K562 (cell line): Measurements from ENCODE around the gene MGST2. TPM values are rescaled to one million over a fixed set of nuclear protein-coding genes. Genes with fewer than 3 reads are reported as not detected.

Source experiments
- ATF3 ChIP-seq, 2 experiments: fragments of 450-650 bp in 1 of 2; sonication (generic) in 1 of 2; formaldehyde crosslinking in 1 of 2; IDR thresholded peaks in 1 of 2; conservative IDR thresholded peaks in 1 of 2; 2 replicates each; pipeline versions ENCODE4 v1.6.1 to v1.8.1; 2016 to 2023; ENCODE audit warnings: mild to moderate bottlenecking in 2 of 2, moderate library complexity in 2 of 2, inconsistent platforms in 1 of 2, missing genetic modification reagents in 1 of 2
- BHLHE40 ChIP-seq: IDR thresholded peaks from 2 replicates; pipeline ENCODE4 v1.6.1; 2011; ENCODE audit warnings: low read length, improper control_type of control experiment
- CHCHD3 ChIP-seq: fragments of 250-450 bp; sonication (Bioruptor Pico); IDR thresholded peaks from 2 replicates; pipeline ENCODE4 v2.1.2; 2022; ENCODE audit warnings: mild to moderate bottlenecking
- CREB3L1 ChIP-seq: fragments of 450-650 bp; IDR thresholded peaks from 2 replicates; pipeline ENCODE4 v1.6.1; 2014; ENCODE audit warnings: low read depth, mild to moderate bottlenecking, moderate library complexity, borderline replicate concordance
- NEUROD1 ChIP-seq: fragments of 150-350 bp; IDR thresholded peaks from 2 replicates; pipeline ENCODE4 v1.6.1; 2014; ENCODE audit warnings: borderline replicate concordance, low read length, low read depth; ENCODE audit not compliant: partially characterized antibody
- PHF20 ChIP-seq: fragments of 450-650 bp; IDR thresholded peaks from 2 replicates; pipeline ENCODE4 v1.6.1; 2018; ENCODE audit not compliant: partially characterized antibody
- SP2 ChIP-seq: IDR thresholded peaks from 2 replicates; pipeline ENCODE4 v1.6.1; 2011; ENCODE audit warnings: mild to moderate bottlenecking, low read depth, low read length, moderate library complexity; ENCODE audit not compliant: poor library complexity, severe bottlenecking; ENCODE audit errors: extremely low read depth
- STAT5B ChIP-seq: fragments of 250-450 bp; sonication (Bioruptor Pico); IDR thresholded peaks from 2 replicates; pipeline ENCODE4 v1.8.0; 2021; ENCODE audit warnings: mild to moderate bottlenecking, inconsistent platforms
- SUPT5H ChIP-seq: fragments of 450-650 bp; IDR thresholded peaks from 2 replicates; pipeline ENCODE4 v1.6.1; 2016
- TBL1XR1 ChIP-seq, 2 experiments: IDR thresholded peaks; 2 replicates each; pipeline ENCODE4 v1.6.1; 2012; ENCODE audit warnings: improper control_type of control experiment in 2 of 2, low read length in 2 of 2, mild to moderate bottlenecking in 1 of 2
- ZNF609 ChIP-seq: sonication (generic); formaldehyde crosslinking; IDR thresholded peaks from 2 replicates; pipeline ENCODE4 v1.8.1; 2023; ENCODE audit warnings: missing genetic modification reagents, mild to moderate bottlenecking, borderline replicate concordance
- ZNF668 ChIP-seq: fragments of 250-450 bp; sonication (Bioruptor Pico); IDR thresholded peaks from 2 replicates; pipeline ENCODE4 v1.8.0; 2022; ENCODE audit warnings: mild to moderate bottlenecking, inconsistent platforms
- polyA plus RNA-seq, 8 experiments: library from polyadenylated mRNA; depleted of rRNA in 4 of 8; stranded (reverse) in 5 of 8; unstranded in 3 of 8; fragments of >200 nt; fragmentation: Nextera tagmentation in 2 of 8; fragmentation: Illumina TruSeq in 1 of 8; extraction: Ambion mirVana in 2 of 8; extraction: Trizol in 1 of 8; gene quantifications; 2 replicates each; pipeline versions ENCODE4 v1.2.1 to v1.2.3, GENCODE V29; 2011 to 2014; ENCODE audit warnings: inconsistent platforms in 1 of 8, missing spikeins in 1 of 8
- total RNA-seq, 7 experiments: library from RNA; depleted of rRNA in 6 of 7; stranded (reverse); fragments of >200 nt in 6 of 7; fragmentation: Illumina TruSeq in 2 of 7; extraction: Trizol in 2 of 7; gene quantifications; 2 replicates each; pipeline versions ENCODE4 v1.2.1 to v1.2.3, GENCODE V29; 2011 to 2021; ENCODE audit warnings: low replicate concordance in 1 of 7
- TF ChIP-seq, protein P1 (sequence below): fragments of 200-800 bp; sonication (Bioruptor generic); IDR thresholded peaks from 2 replicates; pipeline ENCODE4 v1.6.1; 2016; ENCODE audit warnings: missing genetic modification characterization, missing compliant biosample characterization

The MGST2 gene
- total and polyA plus RNA-seq, 9 of the 15 experiments (the other 6 are each of a cell fraction or from before 2014, with no cell fraction given): 38.7 to 115 (median 84.6) TPM

- TF ChIP-seq ZNF609 (CRISPR knock-in tag): no peak
- TF ChIP-seq CREB3L1: 0 out of 2 replicates have a peak, but pooled peaks have one; percentile 61
- TF ChIP-seq ZNF668 (CRISPR knock-in tag): no peak
- no peak for TF ChIP-seq ATF3 (IDR thresholded peaks at IDR 0.05)
- TF ChIP-seq ATF3 (CRISPR knock-in tag; conservative IDR thresholded peaks at IDR 0.05): no peak
- no peak for TF ChIP-seq STAT5B (CRISPR knock-in tag)
- peak; percentile 35; the same call in 1 of the 2 replicates for TF ChIP-seq BHLHE40
- TF ChIP-seq SUPT5H: no peak
- no peak for TF ChIP-seq SP2
- no peak for TF ChIP-seq PHF20
- TF ChIP-seq TBL1XR1 (IDR thresholded peaks at IDR 0.05; ENCODE audit: low read length in 2 of 2): peak in 1 of 2 experiments; percentile 51; a peak in 1 of 4 replicates
- no peak for TF ChIP-seq CHCHD3 (CRISPR knock-in tag)
- TF ChIP-seq, protein P1, sequence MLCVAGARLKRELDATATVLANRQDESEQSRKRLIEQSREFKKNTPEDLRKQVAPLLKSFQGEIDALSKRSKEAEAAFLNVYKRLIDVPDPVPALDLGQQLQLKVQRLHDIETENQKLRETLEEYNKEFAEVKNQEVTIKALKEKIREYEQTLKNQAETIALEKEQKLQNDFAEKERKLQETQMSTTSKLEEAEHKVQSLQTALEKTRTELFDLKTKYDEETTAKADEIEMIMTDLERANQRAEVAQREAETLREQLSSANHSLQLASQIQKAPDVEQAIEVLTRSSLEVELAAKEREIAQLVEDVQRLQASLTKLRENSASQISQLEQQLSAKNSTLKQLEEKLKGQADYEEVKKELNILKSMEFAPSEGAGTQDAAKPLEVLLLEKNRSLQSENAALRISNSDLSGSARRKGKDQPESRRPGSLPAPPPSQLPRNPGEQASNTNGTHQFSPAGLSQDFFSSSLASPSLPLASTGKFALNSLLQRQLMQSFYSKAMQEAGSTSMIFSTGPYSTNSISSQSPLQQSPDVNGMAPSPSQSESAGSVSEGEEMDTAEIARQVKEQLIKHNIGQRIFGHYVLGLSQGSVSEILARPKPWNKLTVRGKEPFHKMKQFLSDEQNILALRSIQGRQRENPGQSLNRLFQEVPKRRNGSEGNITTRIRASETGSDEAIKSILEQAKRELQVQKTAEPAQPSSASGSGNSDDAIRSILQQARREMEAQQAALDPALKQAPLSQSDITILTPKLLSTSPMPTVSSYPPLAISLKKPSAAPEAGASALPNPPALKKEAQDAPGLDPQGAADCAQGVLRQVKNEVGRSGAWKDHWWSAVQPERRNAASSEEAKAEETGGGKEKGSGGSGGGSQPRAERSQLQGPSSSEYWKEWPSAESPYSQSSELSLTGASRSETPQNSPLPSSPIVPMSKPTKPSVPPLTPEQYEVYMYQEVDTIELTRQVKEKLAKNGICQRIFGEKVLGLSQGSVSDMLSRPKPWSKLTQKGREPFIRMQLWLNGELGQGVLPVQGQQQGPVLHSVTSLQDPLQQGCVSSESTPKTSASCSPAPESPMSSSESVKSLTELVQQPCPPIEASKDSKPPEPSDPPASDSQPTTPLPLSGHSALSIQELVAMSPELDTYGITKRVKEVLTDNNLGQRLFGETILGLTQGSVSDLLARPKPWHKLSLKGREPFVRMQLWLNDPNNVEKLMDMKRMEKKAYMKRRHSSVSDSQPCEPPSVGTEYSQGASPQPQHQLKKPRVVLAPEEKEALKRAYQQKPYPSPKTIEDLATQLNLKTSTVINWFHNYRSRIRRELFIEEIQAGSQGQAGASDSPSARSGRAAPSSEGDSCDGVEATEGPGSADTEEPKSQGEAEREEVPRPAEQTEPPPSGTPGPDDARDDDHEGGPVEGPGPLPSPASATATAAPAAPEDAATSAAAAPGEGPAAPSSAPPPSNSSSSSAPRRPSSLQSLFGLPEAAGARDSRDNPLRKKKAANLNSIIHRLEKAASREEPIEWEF (CRISPR knock-in tag): peak; percentile 61; the same call in 1 of the 2 replicates
- TF ChIP-seq NEUROD1: peak; percentile 53
Measured at GRCh38 chr4:139666735-139667281, 1.2 kb downstream of the MGST2 start (continued).
